RWPE2 (cell line): ENCODE data around the gene ATG4B.
A peak's percentile ranks its signal among the peaks of the same experiment; 100 is the strongest.

Experiments
- ATAC-seq: fragments of 200-7000 bp; cut with Tn5 transposase; 3 replicates; pipeline ENCODE4 v1.9.1; 2021; ENCODE audit warnings: low read depth
- DNase-seq: peaks from one replicate; pipeline ENCODE4 v3.0.0-alpha.2; 2020; ENCODE audit warnings: low spot score
- H3K27ac ChIP-seq: fragments of 450-650 bp; 2 replicates; pipeline ENCODE4 v1.5.1; 2017; ENCODE audit warnings: mild to moderate bottlenecking; ENCODE audit not compliant: poor library complexity, severe bottlenecking
- H3K27me3 ChIP-seq: fragments of 250-450 bp; sonication (Bioruptor Pico); 2 replicates; pipeline ENCODE4 v1.5.1; 2021; ENCODE audit warnings: mild to moderate bottlenecking, moderate library complexity; ENCODE audit not compliant: insufficient read depth, poor library complexity, severe bottlenecking
- H3K36me3 ChIP-seq: fragments of 250-450 bp; sonication (Bioruptor Pico); 2 replicates; pipeline ENCODE4 v1.5.1; 2020; ENCODE audit warnings: low read depth, mild to moderate bottlenecking, moderate library complexity
- H3K4me1 ChIP-seq: fragments of 250-450 bp; sonication (Bioruptor Pico); 2 replicates; pipeline ENCODE4 v1.5.1; 2021; ENCODE audit warnings: mild to moderate bottlenecking, moderate library complexity; ENCODE audit not compliant: insufficient read depth, poor library complexity, severe bottlenecking
- H3K4me3 ChIP-seq: fragments of 250-450 bp; sonication (Bioruptor Pico); 2 replicates; pipeline ENCODE4 v1.5.1; 2021; ENCODE audit warnings: mild to moderate bottlenecking, moderate library complexity; ENCODE audit not compliant: severe bottlenecking
- H3K9me3 ChIP-seq: fragments of 250-450 bp; sonication (Bioruptor Pico); 2 replicates; pipeline ENCODE4 v1.5.1; 2021; ENCODE audit warnings: mild to moderate bottlenecking, moderate library complexity; ENCODE audit not compliant: severe bottlenecking
- TF ChIP-seq, protein P1 (sequence below): fragments of 450-650 bp; IDR thresholded peaks from one replicate; pipeline ENCODE4 v1.5.1; 2017; ENCODE audit warnings: mild to moderate bottlenecking, moderate library complexity; ENCODE audit not compliant: poor library complexity, severe bottlenecking

Gene ATG4B

DNA sequence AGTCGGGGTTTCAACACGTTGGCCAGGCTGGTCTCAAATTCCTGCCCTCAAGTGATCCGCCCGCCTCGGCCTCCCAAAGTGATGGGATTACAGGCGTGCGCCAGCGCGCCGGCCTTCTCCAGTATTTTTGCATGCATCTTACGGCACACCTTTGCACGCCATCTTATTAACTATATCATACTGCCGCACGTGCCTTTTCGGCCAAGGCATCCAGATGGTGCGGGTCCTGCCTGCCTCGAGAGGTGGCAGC lies 63.6 kb downstream of the ATG4B start:
- Histone ChIP-seq H3K36me3 (peaks cover 20% of the 10 kb centered on the region), H3K4me1 (peaks cover 5% of the 10 kb centered on the region), H3K27me3 (no peaks in the 10 kb centered on the region), H3K9me3 (no peaks in the 10 kb centered on the region), H3K4me3 (peak overlapping the region; percentile 63), H3K27ac (peak overlapping the region; percentile 74)
- ATAC-seq (no peak), DNase-seq (no peak)
- TF ChIP-seq, protein P1, sequence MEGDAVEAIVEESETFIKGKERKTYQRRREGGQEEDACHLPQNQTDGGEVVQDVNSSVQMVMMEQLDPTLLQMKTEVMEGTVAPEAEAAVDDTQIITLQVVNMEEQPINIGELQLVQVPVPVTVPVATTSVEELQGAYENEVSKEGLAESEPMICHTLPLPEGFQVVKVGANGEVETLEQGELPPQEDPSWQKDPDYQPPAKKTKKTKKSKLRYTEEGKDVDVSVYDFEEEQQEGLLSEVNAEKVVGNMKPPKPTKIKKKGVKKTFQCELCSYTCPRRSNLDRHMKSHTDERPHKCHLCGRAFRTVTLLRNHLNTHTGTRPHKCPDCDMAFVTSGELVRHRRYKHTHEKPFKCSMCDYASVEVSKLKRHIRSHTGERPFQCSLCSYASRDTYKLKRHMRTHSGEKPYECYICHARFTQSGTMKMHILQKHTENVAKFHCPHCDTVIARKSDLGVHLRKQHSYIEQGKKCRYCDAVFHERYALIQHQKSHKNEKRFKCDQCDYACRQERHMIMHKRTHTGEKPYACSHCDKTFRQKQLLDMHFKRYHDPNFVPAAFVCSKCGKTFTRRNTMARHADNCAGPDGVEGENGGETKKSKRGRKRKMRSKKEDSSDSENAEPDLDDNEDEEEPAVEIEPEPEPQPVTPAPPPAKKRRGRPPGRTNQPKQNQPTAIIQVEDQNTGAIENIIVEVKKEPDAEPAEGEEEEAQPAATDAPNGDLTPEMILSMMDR, result peak; percentile 52

DNA sequence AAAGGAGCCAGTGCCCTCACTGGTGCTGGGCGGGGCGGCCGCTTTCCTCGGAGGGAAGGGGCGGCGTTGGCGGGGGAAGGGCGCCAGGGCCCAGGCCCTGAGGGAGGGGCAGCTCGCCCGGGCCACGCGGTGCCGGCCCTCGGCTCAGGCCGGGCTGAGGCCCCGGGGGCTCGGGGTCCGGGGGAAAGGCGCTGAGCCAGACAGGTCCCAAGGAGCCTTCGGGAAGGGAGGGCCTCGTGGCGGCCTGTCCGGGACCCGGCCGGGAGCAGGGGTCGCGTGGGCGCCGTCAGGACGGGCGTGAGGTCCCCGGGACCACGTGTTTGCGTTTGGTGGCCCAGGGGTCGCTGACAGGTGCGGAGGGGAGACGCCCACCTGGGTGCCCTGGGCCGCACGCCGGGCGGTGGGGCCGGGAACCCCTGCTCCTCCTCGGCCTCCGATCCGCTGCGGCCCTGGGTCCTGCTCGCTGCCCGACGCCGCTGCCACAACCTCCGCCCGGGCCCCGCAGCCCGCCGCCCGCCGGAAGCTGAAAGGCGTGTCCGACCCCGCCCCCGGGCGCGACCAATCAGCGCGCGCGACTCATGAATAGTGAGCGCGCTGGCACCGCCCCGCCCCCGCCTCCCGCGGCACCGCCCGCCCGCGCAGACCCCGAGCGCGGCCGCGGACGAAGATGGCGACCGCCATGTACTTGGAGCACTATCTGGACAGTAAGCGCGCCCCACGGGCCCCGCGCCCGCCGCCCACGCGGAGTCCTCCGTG lies 64.1 kb downstream of the ATG4B start, which contains the start of gene ING5:
Gene ING5 (plus strand): TSS at position 641 of the 756 bp plus-strand sequence. CDS start 27 bp downstream, at position 668.
- DNase-seq, result peak; percentile 94

DNA sequence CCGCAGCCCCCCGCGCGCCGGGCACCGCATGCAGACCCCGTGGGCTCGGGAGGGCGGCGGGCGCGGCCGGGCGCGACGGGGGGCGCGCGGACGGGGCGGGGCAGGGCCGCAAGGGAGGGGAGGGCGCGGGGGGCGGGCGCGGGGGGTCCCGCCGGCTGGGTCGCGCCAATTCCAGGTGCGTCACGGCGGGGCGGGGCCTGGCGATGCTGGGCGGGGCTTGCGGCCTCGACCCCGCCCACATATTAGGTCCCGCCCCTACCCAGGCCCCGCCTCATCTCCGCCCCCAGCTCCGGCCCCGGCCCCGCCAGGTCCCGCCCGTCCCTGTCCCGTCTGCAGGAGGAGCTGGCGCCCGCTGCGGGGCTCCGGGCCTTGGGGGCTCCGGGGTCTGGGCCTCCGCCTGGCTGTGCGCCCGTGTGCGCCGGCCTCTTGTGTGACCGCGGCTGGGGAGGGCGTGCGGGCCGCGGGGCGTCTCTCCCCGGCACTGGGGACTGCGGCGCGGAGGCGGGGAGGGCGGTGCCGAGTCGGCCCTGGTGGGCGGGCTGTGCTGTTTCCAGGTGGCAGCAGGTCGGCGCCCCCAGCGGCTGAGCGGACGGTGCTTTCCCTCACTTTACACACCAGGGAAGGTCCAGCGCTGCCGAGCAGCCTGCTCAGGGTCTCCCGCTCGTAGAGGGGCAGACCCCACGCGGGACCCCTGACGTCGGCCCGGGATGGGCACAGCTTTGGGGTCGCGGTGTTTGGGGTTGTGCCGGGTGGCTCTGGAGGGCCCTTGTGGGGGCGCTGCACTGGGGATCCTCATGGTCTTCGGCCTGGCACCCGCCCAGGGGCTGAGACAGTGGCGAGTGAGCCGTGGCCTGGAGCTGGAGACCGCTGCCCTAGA lies 64.9 kb downstream of the ATG4B start:
- peak; percentile 86 for DNase-seq
- Histone ChIP-seq H3K27ac (peak overlapping the region; percentile 74), H3K9me3 (no peaks in the 10 kb centered on the region), H3K4me1 (peaks cover 5% of the 10 kb centered on the region), H3K27me3 (no peaks in the 10 kb centered on the region), H3K36me3 (peaks cover 33% of the 10 kb centered on the region), H3K4me3 (peak overlapping the region; percentile 63)
- peak; percentile 77 for ATAC-seq
- TF ChIP-seq, protein P1, result peak; percentile 72

More for the DNA sequence above, 64.1 kb downstream of the ATG4B start, which contains the start of gene ING5:
- Histone ChIP-seq H3K9me3 (no peaks in the 10 kb centered on the region), H3K27ac (peak within 1 kb of the TSS; percentile 74), H3K36me3 (peaks cover 25% of the 10 kb centered on the region), H3K4me1 (peaks cover 5% of the 10 kb centered on the region), H3K4me3 (peak within 1 kb of the TSS; percentile 63), H3K27me3 (no peaks in the 10 kb centered on the region)
- peak; percentile 72 for ATAC-seq
- TF ChIP-seq, protein P1, result peak; percentile 16

DNA sequence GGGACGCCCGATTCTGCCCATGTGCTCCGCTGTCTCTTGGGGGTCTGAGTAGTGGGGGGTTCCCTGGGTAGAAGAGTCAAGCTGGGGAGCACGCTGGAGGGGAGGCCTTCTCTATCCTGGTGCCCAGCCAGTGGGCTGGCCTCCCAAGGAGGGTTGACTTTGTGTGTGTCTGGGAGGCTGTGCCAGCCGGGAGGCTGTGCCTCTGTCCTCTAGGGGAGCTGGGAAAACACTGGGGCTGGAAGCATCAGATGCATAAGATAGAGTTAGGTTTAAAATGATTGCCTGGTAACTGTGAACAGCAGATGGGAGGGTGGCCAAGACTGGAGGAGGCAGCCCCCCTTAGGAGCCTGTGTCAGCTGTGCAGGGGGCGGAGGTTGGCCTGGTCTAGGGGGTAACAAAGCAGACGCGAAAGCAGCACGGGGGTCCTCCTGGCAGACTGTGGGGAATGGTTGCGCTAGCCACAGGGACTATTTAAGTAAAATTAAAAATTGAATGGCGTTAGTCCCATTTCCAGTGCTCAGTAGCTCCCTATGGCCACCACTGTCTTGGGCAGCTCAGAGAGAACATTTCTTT lies 65.6 kb downstream of the ATG4B start:
- Histone ChIP-seq H3K27me3 (no peaks in the 10 kb centered on the region), H3K9me3 (no peaks in the 10 kb centered on the region), H3K4me3 (peak overlapping the region; percentile 63), H3K27ac (peak overlapping the region; percentile 74), H3K36me3 (peaks cover 38% of the 10 kb centered on the region), H3K4me1 (peaks cover 5% of the 10 kb centered on the region)
- DNase-seq (no peak), ATAC-seq (no peak)
- TF ChIP-seq, protein P1, result no peak
